Neural crest cell (in vitro differentiated cells): ENCODE results near the gene SMURF2. TPM values are rescaled to one million over a fixed set of nuclear protein-coding genes. Genes with fewer than 3 reads are reported as not detected.
"Not testable (repeated sequence)": the region's sequence is repeated elsewhere in the genome, so short reads cannot be mapped to it uniquely, and the experiment has no call there.

Experiments used
- DNase-seq: peaks from one replicate; pipeline ENCODE4 v3.0.0; 2021; ENCODE audit warnings: low read depth, mixed read lengths, low spot score
- H3K27ac Mint-ChIP-seq: one replicate; pipeline ENCODE4 v1.8.0; 2021; ENCODE audit warnings: mild to moderate bottlenecking, mixed read lengths; ENCODE audit not compliant: unreplicated experiment
- H3K27me3 Mint-ChIP-seq: 2 replicates; pipeline ENCODE4 v1.8.0; 2021; ENCODE audit warnings: low read depth, mild to moderate bottlenecking, mixed read lengths
- H3K36me3 Mint-ChIP-seq: 2 replicates; pipeline ENCODE4 v1.8.0; 2021; ENCODE audit warnings: low read depth, mild to moderate bottlenecking, mixed read lengths
- H3K4me1 Mint-ChIP-seq: 2 replicates; pipeline ENCODE4 v1.8.0; 2021; ENCODE audit warnings: mixed read lengths
- H3K4me3 Mint-ChIP-seq: one replicate; pipeline ENCODE4 v1.8.0; 2021; ENCODE audit warnings: mild to moderate bottlenecking, mixed read lengths
- H3K9me3 Mint-ChIP-seq: 2 replicates; pipeline ENCODE4 v1.8.0; 2021; ENCODE audit warnings: mixed read lengths
- total RNA-seq: library from RNA; stranded (reverse); gene quantifications from 2 replicates; pipeline ENCODE4 v1.2.1, GENCODE V29; 2021
- TF ChIP-seq, protein P1 (sequence below): fragments of 200-600 bp; sonication (generic); conservative IDR thresholded peaks from 2 replicates; pipeline ENCODE4 v1.5.0; 2021; ENCODE audit warnings: antibody characterized with exemption, mild to moderate bottlenecking

SMURF2 gene
- total RNA-seq, 1 donor from 2014 or later: 32.7 TPM

- H3K4me3 Mint-ChIP-seq: no peak overlapping the region
- no peaks in the 10 kb centered on the region for H3K4me1 Mint-ChIP-seq
- no peaks in the 10 kb centered on the region for H3K36me3 Mint-ChIP-seq
- no peaks in the 10 kb centered on the region for H3K9me3 Mint-ChIP-seq
- no peaks in the 10 kb centered on the region for H3K27me3 Mint-ChIP-seq
- no peak overlapping the region for H3K27ac Mint-ChIP-seq
- TF ChIP-seq, protein P1, sequence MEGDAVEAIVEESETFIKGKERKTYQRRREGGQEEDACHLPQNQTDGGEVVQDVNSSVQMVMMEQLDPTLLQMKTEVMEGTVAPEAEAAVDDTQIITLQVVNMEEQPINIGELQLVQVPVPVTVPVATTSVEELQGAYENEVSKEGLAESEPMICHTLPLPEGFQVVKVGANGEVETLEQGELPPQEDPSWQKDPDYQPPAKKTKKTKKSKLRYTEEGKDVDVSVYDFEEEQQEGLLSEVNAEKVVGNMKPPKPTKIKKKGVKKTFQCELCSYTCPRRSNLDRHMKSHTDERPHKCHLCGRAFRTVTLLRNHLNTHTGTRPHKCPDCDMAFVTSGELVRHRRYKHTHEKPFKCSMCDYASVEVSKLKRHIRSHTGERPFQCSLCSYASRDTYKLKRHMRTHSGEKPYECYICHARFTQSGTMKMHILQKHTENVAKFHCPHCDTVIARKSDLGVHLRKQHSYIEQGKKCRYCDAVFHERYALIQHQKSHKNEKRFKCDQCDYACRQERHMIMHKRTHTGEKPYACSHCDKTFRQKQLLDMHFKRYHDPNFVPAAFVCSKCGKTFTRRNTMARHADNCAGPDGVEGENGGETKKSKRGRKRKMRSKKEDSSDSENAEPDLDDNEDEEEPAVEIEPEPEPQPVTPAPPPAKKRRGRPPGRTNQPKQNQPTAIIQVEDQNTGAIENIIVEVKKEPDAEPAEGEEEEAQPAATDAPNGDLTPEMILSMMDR: no peak
- DNase-seq: no peak
Measured at GRCh38 chr17:64679710-64680216, 17.7 kb upstream of the SMURF2 start.

DNA sequence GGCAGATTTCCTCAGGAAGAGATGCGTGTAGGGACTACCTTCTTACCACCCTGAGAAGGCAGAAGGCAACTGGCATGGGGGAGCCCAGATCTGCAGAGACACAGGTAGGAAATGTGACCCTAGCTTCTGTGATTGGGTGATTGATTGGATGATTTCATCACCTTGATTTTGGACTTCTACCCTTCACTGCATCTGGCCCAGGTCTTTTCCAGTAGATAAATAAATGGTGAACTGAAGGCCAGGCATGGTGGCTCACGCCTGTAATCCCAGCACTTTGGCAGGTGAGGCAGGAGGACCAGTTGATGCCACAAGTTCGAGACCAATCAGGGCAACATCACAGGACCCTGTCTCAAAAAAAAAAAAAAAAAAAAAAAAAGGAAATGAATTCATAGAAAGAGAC lies 14.7 kb upstream of the SMURF2 start:
- Mint-ChIP-seq H3K27ac (no peak overlapping the region), H3K36me3 (no peaks in the 10 kb centered on the region), H3K9me3 (no peaks in the 10 kb centered on the region), H3K4me3 (no peak overlapping the region), H3K4me1 (no peaks in the 10 kb centered on the region), H3K27me3 (no peaks in the 10 kb centered on the region)
- TF ChIP-seq, protein P1: no peak
- DNase-seq: no peak

GRCh38 chr17:64670843-64671590 lies 8.9 kb upstream of the SMURF2 start:
- not testable (repeated sequence) for H3K9me3 Mint-ChIP-seq, H3K36me3 Mint-ChIP-seq, H3K27me3 Mint-ChIP-seq, DNase-seq, H3K27ac Mint-ChIP-seq, H3K4me1 Mint-ChIP-seq, H3K4me3 Mint-ChIP-seq

- not testable (repeated sequence) for DNase-seq, H3K36me3 Mint-ChIP-seq, H3K4me3 Mint-ChIP-seq, H3K9me3 Mint-ChIP-seq, H3K27ac Mint-ChIP-seq, H3K4me1 Mint-ChIP-seq, H3K27me3 Mint-ChIP-seq
Measured at GRCh38 chr17:64667807-64668721, 6.0 kb upstream of the SMURF2 start.

GRCh38 chr17:64664299-64664981 lies 2.3 kb upstream of the SMURF2 start:
- not testable (repeated sequence) for H3K27me3 Mint-ChIP-seq, H3K27ac Mint-ChIP-seq, H3K36me3 Mint-ChIP-seq, DNase-seq, H3K9me3 Mint-ChIP-seq
- Mint-ChIP-seq H3K4me3 (peak overlapping the region; percentile 42), H3K4me1 (peaks cover 23% of the 10 kb centered on the region)

DNA sequence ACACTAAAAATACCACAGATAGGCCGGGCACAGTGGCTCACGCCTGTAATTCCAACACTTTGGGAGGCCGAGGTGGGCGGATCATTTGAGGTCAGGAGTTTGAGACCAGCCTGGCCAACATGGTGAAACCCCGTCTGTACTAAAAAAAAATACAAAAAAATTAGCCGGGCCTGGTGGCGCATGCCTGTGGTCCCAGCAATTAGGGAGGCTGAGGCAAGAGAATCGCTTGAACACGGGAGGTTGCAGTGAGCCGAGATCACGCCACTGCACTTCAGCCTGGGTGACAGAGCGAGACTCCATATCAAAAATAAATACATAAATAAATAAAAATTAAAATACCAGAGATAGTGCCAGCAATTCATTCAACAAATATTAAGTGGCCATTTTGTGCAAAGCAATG lies 1.7 kb upstream of the SMURF2 start:
- DNase-seq, H3K9me3 Mint-ChIP-seq, H3K27ac Mint-ChIP-seq, H3K36me3 Mint-ChIP-seq, H3K27me3 Mint-ChIP-seq: not testable (repeated sequence)
- H3K4me3 Mint-ChIP-seq: peak overlapping the region; percentile 90
- peaks cover 27% of the 10 kb centered on the region for H3K4me1 Mint-ChIP-seq

GRCh38 chr17:64662774-64663367 lies 764 bp upstream of the SMURF2 start:
- no peak for DNase-seq
- Mint-ChIP-seq H3K27me3 (peaks cover 7% of the 10 kb centered on the region), H3K4me3 (peak overlapping the region; percentile 90), H3K9me3 (no peaks in the 10 kb centered on the region), H3K27ac (peak overlapping the region; percentile 43), H3K4me1 (peaks cover 29% of the 10 kb centered on the region), H3K36me3 (no peaks in the 10 kb centered on the region)
- TF ChIP-seq, protein P1: no peak
